Fibroblast of villous mesenchyme (primary cell): ENCODE measurements around the gene SPON2. TPM values are rescaled to one million over a fixed set of nuclear protein-coding genes. Genes with fewer than 3 reads are reported as not detected.
A peak's percentile ranks its signal among the peaks of the same experiment; 100 is the strongest.

ENCODE experiments used
- DNase-seq: peaks from one replicate; pipeline ENCODE4 v3.0.0-alpha.2; 2010; ENCODE audit warnings: low read depth
- H3K4me3 ChIP-seq: 2 replicates; pipeline ENCODE4 v1.5.1; 2011; ENCODE audit warnings: low read depth, mild to moderate bottlenecking, low read length
- CTCF ChIP-seq: IDR thresholded peaks from 2 replicates; pipeline ENCODE4 v1.5.1; 2012; ENCODE audit warnings: low read depth, mild to moderate bottlenecking, low read length; ENCODE audit not compliant: insufficient read depth
- total RNA-seq: library from RNA; depleted of rRNA; stranded (reverse); fragments of >200 nt; gene quantifications from 2 replicates; pipeline ENCODE4 v1.2.3, GENCODE V29; 2012

SPON2 gene
- total RNA-seq, 1 donor: 197 TPM

- TF ChIP-seq CTCF: no peak
- H3K4me3 ChIP-seq: no peak overlapping the region
- DNase-seq: no peak
Measured at GRCh38 chr4:1212546-1213335, 40.4 kb upstream of the SPON2 start.

- H3K4me3 ChIP-seq: no peak overlapping the region
- DNase-seq: no peak
- TF ChIP-seq CTCF: no peak
Measured at GRCh38 chr4:1211891-1212545, 39.6 kb upstream of the SPON2 start.

GRCh38 chr4:1211371-1211770, 39.0 kb upstream of the SPON2 start:
- no peak overlapping the region for H3K4me3 ChIP-seq
- TF ChIP-seq CTCF: no peak
- no peak for DNase-seq

GRCh38 chr4:1210971-1211370, 38.6 kb upstream of the SPON2 start:
- TF ChIP-seq CTCF: no peak
- no peak overlapping the region for H3K4me3 ChIP-seq

GRCh38 chr4:1210241-1210841, 38.0 kb upstream of the SPON2 start:
- no peak for TF ChIP-seq CTCF
- peak overlapping the region; percentile 18 for H3K4me3 ChIP-seq
- DNase-seq: no peak

More at GRCh38 chr4:1210971-1211370, 38.6 kb upstream of the SPON2 start:
- DNase-seq: no peak

GRCh38 chr4:1209821-1210220, 37.4 kb upstream of the SPON2 start:
- peak overlapping the region; percentile 18 for H3K4me3 ChIP-seq
- TF ChIP-seq CTCF: no peak
- DNase-seq: peak; percentile 96
